HG03558 (cell line): ENCODE data around the gene ZNF37A.
A peak's percentile ranks its signal among the peaks of the same experiment; 100 is the strongest.
"Not testable (repeated sequence)": the region's sequence is repeated elsewhere in the genome, so short reads cannot be mapped to it uniquely, and the experiment has no call there.

ENCODE experiments used
- ATAC-seq: cut with Tn5 transposase; IDR thresholded peaks from one replicate; pipeline ENCODE4 v1.9.1; 2021; ENCODE audit warnings: moderate number of reproducible peaks; ENCODE audit not compliant: unreplicated experiment; ENCODE audit errors: extremely low read depth

Gene ZNF37A

GRCh38 chr10:38094158-38094926, at the start of gene ZNF37A:
Gene ZNF37A, plus strand, starts transcription at chr10:38094337. Its CDS starts 2,281 bp downstream, at chr10:38096618.
- peak; percentile 86 for ATAC-seq

- ATAC-seq = no peak
Measured at GRCh38 chr10:38045129-38045528, 49.0 kb upstream of the ZNF37A start.

GRCh38 chr10:38047666-38048065, 46.5 kb upstream of the ZNF37A start:
- ATAC-seq = peak; percentile 67

DNA sequence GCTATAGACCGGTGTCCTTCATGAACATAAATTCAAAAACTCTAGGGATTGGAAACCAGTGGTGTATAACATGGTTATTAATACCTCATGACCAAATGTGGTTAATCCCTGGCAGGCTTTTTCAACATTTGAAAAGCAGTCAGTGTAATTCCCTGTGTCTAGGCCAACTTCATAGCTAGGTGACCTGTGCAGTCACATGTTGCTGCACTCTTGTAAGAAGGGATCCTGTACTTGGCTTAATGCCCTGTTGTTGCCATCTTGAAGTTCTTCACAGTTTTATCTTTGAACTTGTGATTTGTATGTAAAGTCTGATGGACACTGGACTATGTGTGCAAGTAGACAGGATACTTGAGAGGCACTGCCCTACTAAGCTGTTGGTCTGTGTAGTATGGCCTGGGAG, 43.9 kb upstream of the ZNF37A start:
- ATAC-seq = no peak

DNA sequence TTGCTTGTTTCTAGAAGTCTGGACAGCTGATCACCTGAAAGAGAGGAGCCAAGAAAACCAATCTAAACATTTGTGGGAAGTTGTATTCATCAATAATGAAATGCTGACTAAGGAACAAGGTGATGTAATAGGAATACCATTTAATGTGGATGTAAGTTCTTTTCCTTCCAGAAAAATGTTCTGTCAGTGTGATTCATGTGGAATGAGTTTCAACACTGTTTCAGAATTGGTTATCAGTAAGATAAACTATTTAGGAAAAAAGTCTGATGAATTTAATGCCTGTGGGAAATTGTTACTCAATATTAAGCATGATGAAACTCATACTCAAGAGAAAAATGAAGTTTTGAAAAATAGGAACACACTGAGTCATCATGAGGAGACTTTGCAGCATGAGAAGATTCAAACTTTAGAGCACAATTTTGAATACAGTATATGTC, 39.8 kb upstream of the ZNF37A start:
- ATAC-seq = no peak

- not testable (repeated sequence) for ATAC-seq
Measured at GRCh38 chr10:38055274-38055894, 38.8 kb upstream of the ZNF37A start.

- not testable (repeated sequence) for ATAC-seq
Measured at GRCh38 chr10:38069663-38070062, 24.5 kb upstream of the ZNF37A start.

- ATAC-seq = no peak
Measured at GRCh38 chr10:38070501-38070900, 23.6 kb upstream of the ZNF37A start.

- ATAC-seq = no peak
Measured at GRCh38 chr10:38072552-38072951, 21.6 kb upstream of the ZNF37A start.

GRCh38 chr10:38076687-38077086, 17.4 kb upstream of the ZNF37A start:
- ATAC-seq = no peak

DNA sequence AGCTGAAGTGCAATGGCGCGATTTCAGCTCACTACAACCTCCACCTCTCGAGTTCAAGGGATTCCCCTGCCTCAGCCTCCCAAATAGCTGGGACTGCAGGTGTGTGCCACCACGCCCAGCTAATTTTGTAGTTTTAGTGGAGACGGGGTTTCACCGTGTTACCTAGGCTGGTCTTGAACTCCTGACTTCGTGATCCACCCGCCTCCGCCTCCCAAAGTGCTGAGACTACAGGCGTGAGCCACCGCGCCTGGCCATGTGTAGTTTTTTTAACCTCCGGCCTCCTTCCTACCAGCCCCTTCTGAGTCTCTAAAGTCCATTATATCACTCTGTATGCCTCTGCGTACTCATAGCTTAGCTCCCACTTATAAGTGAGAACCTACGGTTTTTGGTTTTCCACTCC, 819 bp upstream of the ZNF37A start:
- not testable (repeated sequence) for ATAC-seq

DNA sequence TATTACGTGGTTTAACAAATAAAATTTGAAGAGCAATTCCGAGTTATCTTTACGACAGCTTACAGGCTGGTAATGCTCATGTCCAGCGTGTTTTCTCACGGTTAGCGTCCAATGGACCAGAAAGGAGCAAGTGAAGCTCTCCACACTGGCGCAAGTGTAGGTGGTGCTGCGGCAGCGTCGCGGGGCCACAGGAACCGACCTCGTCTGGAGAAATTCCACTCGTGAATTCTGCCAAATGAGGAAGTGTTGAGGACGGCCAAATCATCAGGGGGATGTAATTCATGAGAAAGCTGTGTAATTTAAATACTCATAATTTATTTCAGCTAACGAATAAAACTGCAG, 350 bp upstream of the ZNF37A start:
- peak; percentile 10 for ATAC-seq

DNA sequence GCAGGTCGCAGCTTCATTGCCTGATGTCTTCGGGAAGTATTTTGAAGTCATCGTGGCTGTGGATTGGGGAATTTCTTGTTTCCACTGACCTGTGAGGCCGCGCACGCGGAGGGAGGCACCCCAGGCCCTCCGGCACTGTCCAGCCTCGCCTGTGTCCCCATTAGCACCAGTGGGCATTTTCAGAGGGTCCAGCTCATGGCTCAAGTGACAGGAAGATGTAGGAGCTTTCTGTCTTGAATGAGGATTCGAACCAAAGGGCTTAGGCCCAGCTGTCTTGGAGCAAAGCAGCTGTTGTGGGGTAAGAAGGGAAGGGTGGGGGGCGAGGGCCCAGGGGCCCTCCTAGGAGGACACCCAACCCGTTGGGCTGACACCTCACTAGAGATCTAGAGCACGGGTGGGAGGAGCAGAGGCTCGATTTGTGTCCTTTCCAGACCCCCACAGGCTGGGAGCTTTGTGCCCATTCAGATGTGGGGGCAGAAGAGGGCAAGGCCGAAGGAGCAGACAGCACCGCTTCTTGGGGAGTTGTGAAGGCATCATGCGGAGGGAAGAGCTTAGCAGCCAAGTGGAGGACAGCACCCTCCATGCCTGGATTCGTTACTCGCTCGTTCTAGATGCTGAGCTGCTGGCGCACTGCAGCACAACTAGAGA, 914 bp downstream of the ZNF37A start:
- no peak for ATAC-seq

- no peak for ATAC-seq
Measured at GRCh38 chr10:38102880-38103279, 8.7 kb downstream of the ZNF37A start.

DNA sequence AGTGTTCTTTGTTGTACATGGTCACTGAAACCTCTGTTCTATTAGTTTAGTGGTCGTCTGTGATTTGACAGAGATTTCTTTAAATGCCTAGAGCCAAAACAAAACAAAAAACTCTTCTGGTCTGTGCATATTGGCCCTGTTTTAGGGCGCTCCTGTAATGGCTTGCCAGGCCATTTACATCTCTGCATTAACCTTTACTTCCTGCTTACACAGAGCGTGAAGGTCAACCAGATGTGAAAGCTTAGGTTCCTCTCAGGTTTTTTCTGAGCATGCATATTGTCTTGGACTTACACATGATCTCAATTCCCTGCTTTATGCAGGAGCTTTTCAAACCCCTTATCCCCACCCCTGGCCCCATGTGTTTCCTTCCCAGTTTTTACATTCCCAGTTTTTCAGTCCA, 9.6 kb downstream of the ZNF37A start:
- no peak for ATAC-seq

- ATAC-seq = no peak
Measured at GRCh38 chr10:38112159-38112558, 18.0 kb downstream of the ZNF37A start.

GRCh38 chr10:38118072-38118807, 24.1 kb downstream of the ZNF37A start:
- no peak for ATAC-seq

DNA sequence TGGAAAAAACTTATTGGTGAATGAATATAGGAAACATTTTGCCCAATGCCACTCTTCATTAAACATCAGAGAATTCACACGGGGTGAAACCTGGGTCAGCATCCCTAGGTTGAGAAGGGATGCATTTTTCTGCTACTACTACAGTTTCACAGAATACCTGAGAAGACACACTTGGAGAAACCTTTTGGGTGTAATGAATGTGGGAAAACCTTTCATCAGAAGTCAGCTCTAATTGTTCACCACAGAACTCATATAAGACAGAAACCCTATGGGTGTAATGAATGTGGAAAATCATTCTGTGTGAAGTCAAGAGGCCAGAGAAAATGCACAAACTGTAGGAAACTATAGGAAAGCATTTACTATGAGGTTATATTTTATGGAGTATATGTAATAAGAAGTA, 24.9 kb downstream of the ZNF37A start:
- ATAC-seq = no peak

DNA sequence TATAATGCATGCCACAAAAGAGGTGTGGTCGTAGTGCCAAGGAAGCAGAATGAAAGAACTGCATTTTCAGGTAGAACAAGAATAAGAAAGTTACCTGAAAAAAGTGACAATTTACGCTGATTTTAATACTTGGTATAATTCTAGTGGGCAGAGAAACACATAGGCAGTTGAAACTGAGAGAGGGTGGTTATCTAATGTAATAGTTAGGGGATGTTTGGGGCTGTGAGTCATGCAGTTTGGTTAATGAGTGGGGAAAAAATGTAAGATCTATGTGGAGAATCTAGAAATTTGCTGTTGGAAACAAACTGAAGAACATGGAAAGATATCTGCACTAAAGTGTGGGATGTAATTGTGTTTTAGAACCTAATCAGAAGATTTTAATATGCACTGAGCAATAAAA, 33.7 kb downstream of the ZNF37A start:
- ATAC-seq = no peak

DNA sequence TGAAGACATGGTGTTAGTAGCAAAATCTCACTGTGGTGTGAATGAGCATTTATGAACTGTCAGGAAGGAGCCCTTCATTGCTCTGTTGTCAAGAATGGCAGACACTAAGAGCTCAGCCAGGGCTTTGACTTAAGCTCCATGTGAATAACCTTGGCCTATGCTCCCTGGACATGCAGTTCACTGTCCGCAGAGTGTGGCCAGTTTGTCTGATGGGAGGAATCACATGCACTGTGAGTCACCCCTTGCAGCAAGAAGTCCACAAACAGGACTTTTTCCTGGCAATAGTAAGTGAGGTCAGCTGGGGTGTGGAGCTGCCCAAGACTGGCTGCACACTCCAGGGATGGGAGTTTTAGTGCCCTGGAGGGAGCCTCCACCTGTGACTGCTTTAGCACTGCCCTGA, 49.5 kb downstream of the ZNF37A start:
- no peak for ATAC-seq
